PC-3 (cell line): ENCODE measurements around the gene PACSIN3. TPM values are rescaled to one million over a fixed set of nuclear protein-coding genes. Genes with fewer than 3 reads are reported as not detected.
A peak's percentile ranks its signal among the peaks of the same experiment; 100 is the strongest.

Experiments
- ATAC-seq: fragments of 200-7000 bp; cut with Tn5 transposase; 2 replicates; pipeline ENCODE4 v1.9.1; 2020; ENCODE audit warnings: mild to moderate bottlenecking, moderate library complexity
- BruUV-seq: library from RNA; stranded (reverse); fragments of 400-500 nt; replicated peaks from 2 replicates; lab custom pipeline; 2021; lab: Mats Ljungman, UMichigan
- CTCF ChIA-PET: fragments of 300-600 bp; sonication (Branson Sonifier 250); formaldehyde crosslinking; loops from one replicate; lab custom pipeline; 2022; ENCODE audit warnings: antibody characterized with exemption; lab: Charles Lee
- POLR2A ChIA-PET: fragments of 300-600 bp; sonication (Branson Sonifier 250); formaldehyde crosslinking; loops from one replicate; lab custom pipeline; 2022; ENCODE audit warnings: antibody characterized with exemption; ENCODE audit not compliant: unreplicated experiment; lab: Charles Lee
- DNase-seq: peaks from one replicate; pipeline ENCODE4 v3.0.0-alpha.2; 2015
- H2AFZ ChIP-seq: fragments of 300-600 bp; sonication (generic); 2 replicates; pipeline ENCODE4 v1.6.0; 2016; ENCODE audit warnings: antibody characterized with exemption, low read length
- H3F3A ChIP-seq: fragments of 300-600 bp; sonication (generic); one replicate; pipeline ENCODE4 v1.6.0; 2017; ENCODE audit warnings: antibody characterized with exemption, low read length, control low read depth, mild to moderate bottlenecking; ENCODE audit not compliant: unreplicated experiment
- H3K27ac ChIP-seq: fragments of 300-600 bp; sonication (generic); 2 replicates; pipeline ENCODE4 v1.5.1; 2016; ENCODE audit warnings: mild to moderate bottlenecking, low read length
- H3K27me3 ChIP-seq: fragments of 300-600 bp; sonication (generic); 2 replicates; pipeline ENCODE4 v1.6.1; 2016; ENCODE audit warnings: low read length, mixed read lengths
- H3K36me3 ChIP-seq: fragments of 300-600 bp; sonication (generic); 2 replicates; pipeline ENCODE4 v1.6.1; 2016; ENCODE audit warnings: low read depth, mixed run types, low read length, mixed read lengths
- H3K4me1 ChIP-seq: fragments of 300-600 bp; sonication (generic); 2 replicates; pipeline ENCODE4 v1.5.1; 2016; ENCODE audit warnings: low read length; ENCODE audit not compliant: insufficient read depth
- H3K4me2 ChIP-seq: fragments of 300-600 bp; sonication (generic); 2 replicates; pipeline ENCODE4 v1.6.0; 2016; ENCODE audit warnings: low read length
- H3K4me3 ChIP-seq: fragments of 300-600 bp; sonication (generic); 2 replicates; pipeline ENCODE4 v1.5.1; 2016; ENCODE audit warnings: mild to moderate bottlenecking, low read length, mixed read lengths
- H3K79me2 ChIP-seq: fragments of 300-600 bp; sonication (generic); 2 replicates; pipeline ENCODE4 v1.6.1; 2017; ENCODE audit warnings: low read length, mixed read lengths
- H3K9ac ChIP-seq: fragments of 300-600 bp; sonication (generic); 2 replicates; pipeline ENCODE4 v1.6.0; 2016; ENCODE audit warnings: mild to moderate bottlenecking, low read length
- H3K9me2 ChIP-seq: fragments of 300-600 bp; sonication (generic); replicated peaks from 2 replicates; pipeline ENCODE4 v1.6.1; 2016; ENCODE audit warnings: mixed run types, low read length, mixed read lengths
- H3K9me3 ChIP-seq: fragments of 300-600 bp; sonication (generic); 2 replicates; pipeline ENCODE4 v1.6.1; 2016; ENCODE audit warnings: low read length, mixed read lengths
- H4K20me1 ChIP-seq: fragments of 300-600 bp; sonication (generic); 2 replicates; pipeline ENCODE4 v1.6.1; 2016; ENCODE audit warnings: low read length, mixed read lengths
- CTCF ChIP-seq: fragments of 300-600 bp; sonication (generic); conservative IDR thresholded peaks from 2 replicates; pipeline ENCODE4 v1.5.1; 2017; ENCODE audit warnings: antibody characterized with exemption, low read depth, mild to moderate bottlenecking, low read length
- EZH2 ChIP-seq: fragments of 300-600 bp; sonication (generic); IDR thresholded peaks from one replicate; pipeline ENCODE4 v1.6.1; 2017; ENCODE audit warnings: antibody characterized with exemption, mild to moderate bottlenecking, low read length; ENCODE audit not compliant: unreplicated experiment
- EZH2phosphoT487 ChIP-seq: fragments of 300-600 bp; sonication (generic); IDR thresholded peaks from 2 replicates; pipeline ENCODE4 v1.6.1; 2018; ENCODE audit warnings: mild to moderate bottlenecking, antibody characterized with exemption, low read length, borderline replicate concordance
- intact Hi-C: fragments of 100-400 bp; cut with micrococcal nuclease; formaldehyde crosslinking; loops from 2 replicates; pipeline ENCODE4 v1.9.0; 2023
- total RNA-seq: library from RNA; depleted of rRNA; stranded (reverse); fragments of >200 nt; gene quantifications from 2 replicates; pipeline ENCODE4 v1.2.3, GENCODE V29; 2014

The PACSIN3 gene
- total RNA-seq, 1 experiment from 2014 or later, result 83.9 TPM

- Histone ChIP-seq H3K4me3 (peak overlapping the region; percentile 63), H2AFZ (peak overlapping the region; percentile 40), H3K9me3 (no peaks in the 10 kb centered on the region), H3K27me3 (no peaks in the 10 kb centered on the region), H3K9ac (peak overlapping the region; percentile 54), H3K36me3 (peaks cover 3% of the 10 kb centered on the region; the same call in 1 of the 2 replicates), H3F3A (peaks cover 5% of the 10 kb centered on the region), H3K79me2 (0 out of 2 replicates have a peak, but pooled peaks cover 4% of the 10 kb centered on the region), H3K4me2 (peak overlapping the region; percentile 81), H3K4me1 (peaks cover 43% of the 10 kb centered on the region), H3K9me2 (no peaks in the 10 kb centered on the region), H3K27ac (peak overlapping the region; percentile 91), H4K20me1 (no peaks in the 10 kb centered on the region)
- intact Hi-C loops, result loop anchor here (1.0 kb wide), 3 partner anchors 18 to 121 kb away; no protein-coding TSS in a partner anchor
- BruUV-seq, result TSS peak; percentile 22
- ChIA-PET CTCF (interaction anchor here (1.2 to 2.6 kb wide), 3 partner anchors 20 to 56 kb away, joined by 3 to 33 read pairs (median 10); partner anchors contain the start of gene DDB2), POLR2A (interaction anchor here (1.3 kb wide), 1 partner anchor 20 kb away, joined by 5 read pairs; the partner anchor contains the start of gene DDB2)
- peak; percentile 71 for ATAC-seq
- TF ChIP-seq EZH2 (no peak), EZH2phosphoT487 (no peak), CTCF (no peak)
- DNase-seq, result peak; percentile 89
These were observed 48.5 kb upstream of the PACSIN3 start for GRCh38 chr11:47234669-47235100.

- intact Hi-C loops, result loop anchor here (1.0 kb wide), 3 partner anchors 18 to 121 kb away; no protein-coding TSS in a partner anchor
- Histone ChIP-seq H3F3A (peaks cover 5% of the 10 kb centered on the region), H3K9me3 (no peaks in the 10 kb centered on the region), H3K9ac (peak overlapping the region; percentile 54), H3K4me3 (peak overlapping the region; percentile 63), H3K4me2 (peak overlapping the region; percentile 81), H2AFZ (peak overlapping the region; percentile 40), H4K20me1 (no peaks in the 10 kb centered on the region), H3K36me3 (peaks cover 2% of the 10 kb centered on the region; the same call in 1 of the 2 replicates), H3K27me3 (no peaks in the 10 kb centered on the region), H3K4me1 (peaks cover 43% of the 10 kb centered on the region), H3K27ac (peak overlapping the region; percentile 91), H3K9me2 (no peaks in the 10 kb centered on the region), H3K79me2 (0 out of 2 replicates have a peak, but pooled peaks cover 4% of the 10 kb centered on the region)
- CTCF ChIA-PET, result interaction anchor here (1.0 to 2.6 kb wide), 6 partner anchors 9 to 121 kb away, joined by 3 to 33 read pairs (median 7); partner anchors contain the start of gene DDB2
- ATAC-seq, result peak; percentile 77
- BruUV-seq, result TSS peak; percentile 23
- POLR2A ChIA-PET, result interaction anchor here (1.3 kb wide), 1 partner anchor 20 kb away, joined by 5 read pairs; the partner anchor contains the start of gene DDB2
- DNase-seq, result peak; percentile 87
- TF ChIP-seq EZH2phosphoT487 (no peak), CTCF (peak; percentile 58)
These were observed 47.9 kb upstream of the PACSIN3 start for GRCh38 chr11:47233989-47234668.
